Measurements from ENCODE around the gene PARP1. TPM values are rescaled to one million over a fixed set of nuclear protein-coding genes. Genes with fewer than 3 reads are reported as not detected.

Gene PARP1
- total RNA-seq, 1 donor from 2014 or later = 237 TPM

- H3K36me3 Mint-ChIP-seq = no peaks in the 10 kb centered on the region
- Histone ChIP-seq H3K27me3 (no peaks in the 10 kb centered on the region), H4K20me1 (ENCODE audit: low read depth) (no peaks in the 10 kb centered on the region), H3F3A (ENCODE audit: low read depth) (no peaks in the 10 kb centered on the region), H3K4me2 (no peak overlapping the region), H3K36me3 (no peaks in the 10 kb centered on the region), H3K9ac (no peak overlapping the region), H3K4me3 (no peak overlapping the region), H3K79me2 (ENCODE audit: low read depth) (no peaks in the 10 kb centered on the region), H3K27ac (no peak overlapping the region), H2AFZ (replicated peaks) (no peak overlapping the region), H3K4me1 (no peaks in the 10 kb centered on the region), H3K9me3 (ENCODE audit: low read depth) (no peaks in the 10 kb centered on the region)
- no peak overlapping the region for H3K4me3 Mint-ChIP-seq
- TF ChIP-seq EZH2phosphoT487 (IDR thresholded peaks at IDR 0.05) (no peak), CTCF (IDR thresholded peaks at IDR 0.05) (no peak), EZH2 (IDR thresholded peaks at IDR 0.05) (no peak)
- peaks cover 4% of the 10 kb centered on the region for H3K4me1 Mint-ChIP-seq
- H3K27ac Mint-ChIP-seq = no peak overlapping the region
- peaks cover 6% of the 10 kb centered on the region for H3K27me3 Mint-ChIP-seq (ENCODE audit: insufficient read depth, low read depth)
- no peak for DNase-seq (ENCODE audit: low spot score)
- H3K9me3 Mint-ChIP-seq = no peaks in the 10 kb centered on the region
Observed at GRCh38 chr1:226325178-226325577, 82.7 kb downstream of the PARP1 start.

DNA sequence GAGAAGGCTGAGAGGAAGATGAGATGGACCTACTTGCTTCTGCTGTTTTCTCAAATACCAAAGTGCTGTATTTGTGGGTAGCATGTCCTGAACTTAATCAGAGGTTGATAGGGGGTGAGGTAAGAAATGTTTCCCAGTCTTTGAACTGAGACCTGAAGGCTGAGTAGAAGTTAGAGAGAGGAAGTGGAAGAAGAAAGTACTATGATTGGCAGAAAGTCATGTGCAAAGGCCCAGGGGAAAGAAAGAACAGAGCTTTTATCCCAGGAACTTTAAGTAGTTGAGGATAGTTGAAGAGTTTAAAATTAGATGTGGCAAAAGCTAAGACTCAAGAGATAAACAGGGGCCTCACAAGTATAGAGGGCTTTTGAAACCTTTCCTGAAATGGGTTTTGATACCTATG is 83.4 kb downstream of the PARP1 start:
- no peak overlapping the region for H3K27ac Mint-ChIP-seq
- Histone ChIP-seq H2AFZ (replicated peaks) (no peak overlapping the region), H3K27ac (no peak overlapping the region), H3K9me3 (ENCODE audit: low read depth) (no peaks in the 10 kb centered on the region), H4K20me1 (ENCODE audit: low read depth) (no peaks in the 10 kb centered on the region), H3K4me2 (no peak overlapping the region), H3K4me1 (no peaks in the 10 kb centered on the region), H3F3A (ENCODE audit: low read depth) (no peaks in the 10 kb centered on the region), H3K9ac (no peak overlapping the region), H3K4me3 (no peak overlapping the region), H3K79me2 (ENCODE audit: low read depth) (no peaks in the 10 kb centered on the region), H3K27me3 (no peaks in the 10 kb centered on the region), H3K36me3 (no peaks in the 10 kb centered on the region)
- TF ChIP-seq EZH2 (IDR thresholded peaks at IDR 0.05) (no peak), EZH2phosphoT487 (IDR thresholded peaks at IDR 0.05) (no peak), CTCF (IDR thresholded peaks at IDR 0.05) (no peak)
- no peak for DNase-seq (ENCODE audit: low spot score)
- peaks cover 6% of the 10 kb centered on the region for H3K27me3 Mint-ChIP-seq (ENCODE audit: insufficient read depth, low read depth)
- peaks cover 4% of the 10 kb centered on the region for H3K4me1 Mint-ChIP-seq
- no peaks in the 10 kb centered on the region for H3K9me3 Mint-ChIP-seq
- no peak overlapping the region for H3K4me3 Mint-ChIP-seq
- no peaks in the 10 kb centered on the region for H3K36me3 Mint-ChIP-seq

DNA sequence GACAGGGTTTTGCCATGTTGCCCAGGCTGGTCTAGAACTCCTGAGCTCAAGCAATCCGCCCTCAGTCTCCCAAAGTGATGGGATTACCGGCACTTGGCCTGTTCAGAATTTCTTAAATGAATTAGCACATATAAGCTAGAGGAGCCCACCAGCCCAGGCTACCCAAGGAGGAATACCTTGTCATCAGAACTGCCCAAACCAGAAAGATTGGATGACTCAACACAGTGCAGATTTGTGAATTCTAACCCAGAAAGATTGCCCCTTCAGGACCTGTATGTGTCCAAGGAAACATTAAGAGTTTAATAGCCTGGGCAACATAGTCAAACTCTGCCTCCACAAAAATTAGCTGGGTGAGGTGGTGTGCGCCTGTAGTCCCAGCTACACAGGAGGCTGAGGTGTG is 84.9 kb downstream of the PARP1 start:
- Mint-ChIP-seq H3K9me3 (no peaks in the 10 kb centered on the region), H3K4me1 (peaks cover 4% of the 10 kb centered on the region), H3K4me3 (no peak overlapping the region), H3K27ac (no peak overlapping the region), H3K27me3 (ENCODE audit: insufficient read depth, low read depth) (peaks cover 8% of the 10 kb centered on the region), H3K36me3 (no peaks in the 10 kb centered on the region)
- H3K27ac ChIP-seq = no peak overlapping the region
- no peak overlapping the region for H3K4me3 ChIP-seq
- no peaks in the 10 kb centered on the region for H4K20me1 ChIP-seq (ENCODE audit: low read depth)
- no peaks in the 10 kb centered on the region for H3K36me3 ChIP-seq
- H3K4me1 ChIP-seq = no peaks in the 10 kb centered on the region
- no peaks in the 10 kb centered on the region for H3K79me2 ChIP-seq (ENCODE audit: low read depth)
- H2AFZ ChIP-seq (replicated peaks) = no peak overlapping the region
- no peaks in the 10 kb centered on the region for H3F3A ChIP-seq (ENCODE audit: low read depth)
- no peak overlapping the region for H3K9ac ChIP-seq
- TF ChIP-seq EZH2 (IDR thresholded peaks at IDR 0.05) (no peak), CTCF (IDR thresholded peaks at IDR 0.05) (no peak), EZH2phosphoT487 (IDR thresholded peaks at IDR 0.05) (no peak)
- no peaks in the 10 kb centered on the region for H3K27me3 ChIP-seq
- H3K9me3 ChIP-seq (ENCODE audit: low read depth) = no peaks in the 10 kb centered on the region
- H3K4me2 ChIP-seq = no peak overlapping the region
- DNase-seq (ENCODE audit: low spot score) = no peak

Data from neural progenitor cell (in vitro differentiated cells).